ENCODE results near the gene SPECC1.

SPECC1 gene

DNA sequence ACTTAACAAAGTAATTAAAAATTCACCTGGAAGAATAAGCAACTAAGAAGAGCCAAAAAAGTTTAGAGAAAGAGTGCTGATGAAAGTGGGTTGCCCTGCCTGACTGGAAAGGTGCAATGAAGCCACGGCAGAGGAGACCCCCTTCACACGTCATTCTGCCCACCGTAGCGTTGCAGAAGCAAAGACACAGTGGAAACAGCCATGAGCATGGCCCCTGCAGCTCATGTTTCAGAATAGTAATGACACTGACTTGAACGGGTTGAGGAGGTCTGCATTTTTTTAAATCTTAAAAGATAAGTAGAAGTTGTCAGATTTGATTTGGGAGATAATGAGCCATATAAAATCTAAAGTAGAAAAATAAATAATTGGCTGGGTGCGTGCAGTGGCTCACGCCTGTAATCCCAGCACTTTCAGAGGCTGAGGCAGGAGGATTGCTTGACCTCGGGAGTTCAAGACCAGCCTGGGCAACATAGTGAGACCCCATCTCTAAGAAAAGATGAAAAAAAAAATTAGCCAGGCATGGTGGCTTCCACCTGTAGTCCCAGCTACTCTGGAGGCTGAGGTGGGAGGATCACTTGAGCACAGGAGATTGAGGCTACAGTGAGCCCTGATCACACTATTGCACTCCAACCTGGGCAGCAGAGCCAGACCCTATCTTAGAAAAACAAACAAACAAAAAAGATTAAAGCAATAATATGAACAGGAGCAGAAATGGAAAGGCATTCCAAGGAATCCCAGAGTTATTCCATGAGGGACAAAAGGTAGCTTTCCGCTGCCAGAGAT lies 273.6 kb downstream of the SPECC1 start:
- Histone ChIP-seq H3K4me3 (ENCODE audit: low read depth, low read length, poor library complexity, severe bottlenecking) (no peak overlapping the region), H3K9me2 (ENCODE audit: low read depth, low read length) (no peaks in the 10 kb centered on the region), H3F3A (ENCODE audit: insufficient read depth, low read length) (no peaks in the 10 kb centered on the region), H2AFZ (ENCODE audit: low read length) (no peak overlapping the region), H4K20me1 (ENCODE audit: insufficient read depth, low read length) (no peaks in the 10 kb centered on the region), H3K4me1 (ENCODE audit: insufficient read depth, low read length, severe bottlenecking) (no peaks in the 10 kb centered on the region), H3K36me3 (ENCODE audit: insufficient read depth, low read length) (no peaks in the 10 kb centered on the region), H3K27ac (ENCODE audit: low read depth, low read length, poor library complexity, severe bottlenecking) (no peak overlapping the region), H3K9ac (ENCODE audit: low read length) (no peak overlapping the region), H3K9me3 (ENCODE audit: low read length) (no peaks in the 10 kb centered on the region), H3K79me2 (ENCODE audit: insufficient read depth, low read length) (no peaks in the 10 kb centered on the region), H3K4me2 (ENCODE audit: low read length) (no peak overlapping the region), H3K27me3 (ENCODE audit: insufficient read depth, low read length) (no peaks in the 10 kb centered on the region)
- TF ChIP-seq, protein P1, sequence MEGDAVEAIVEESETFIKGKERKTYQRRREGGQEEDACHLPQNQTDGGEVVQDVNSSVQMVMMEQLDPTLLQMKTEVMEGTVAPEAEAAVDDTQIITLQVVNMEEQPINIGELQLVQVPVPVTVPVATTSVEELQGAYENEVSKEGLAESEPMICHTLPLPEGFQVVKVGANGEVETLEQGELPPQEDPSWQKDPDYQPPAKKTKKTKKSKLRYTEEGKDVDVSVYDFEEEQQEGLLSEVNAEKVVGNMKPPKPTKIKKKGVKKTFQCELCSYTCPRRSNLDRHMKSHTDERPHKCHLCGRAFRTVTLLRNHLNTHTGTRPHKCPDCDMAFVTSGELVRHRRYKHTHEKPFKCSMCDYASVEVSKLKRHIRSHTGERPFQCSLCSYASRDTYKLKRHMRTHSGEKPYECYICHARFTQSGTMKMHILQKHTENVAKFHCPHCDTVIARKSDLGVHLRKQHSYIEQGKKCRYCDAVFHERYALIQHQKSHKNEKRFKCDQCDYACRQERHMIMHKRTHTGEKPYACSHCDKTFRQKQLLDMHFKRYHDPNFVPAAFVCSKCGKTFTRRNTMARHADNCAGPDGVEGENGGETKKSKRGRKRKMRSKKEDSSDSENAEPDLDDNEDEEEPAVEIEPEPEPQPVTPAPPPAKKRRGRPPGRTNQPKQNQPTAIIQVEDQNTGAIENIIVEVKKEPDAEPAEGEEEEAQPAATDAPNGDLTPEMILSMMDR (IDR thresholded peaks at IDR 0.05; ENCODE audit: low read length): no peak

- Histone ChIP-seq H3K27ac (ENCODE audit: low read depth, low read length, poor library complexity, severe bottlenecking) (no peak overlapping the region), H3K9me3 (ENCODE audit: low read length) (no peaks in the 10 kb centered on the region), H3K4me2 (ENCODE audit: low read length) (no peak overlapping the region), H3K4me3 (ENCODE audit: low read depth, low read length, poor library complexity, severe bottlenecking) (no peak overlapping the region), H3K27me3 (ENCODE audit: insufficient read depth, low read length) (no peaks in the 10 kb centered on the region), H3K9ac (ENCODE audit: low read length) (no peak overlapping the region), H3K9me2 (ENCODE audit: low read depth, low read length) (no peaks in the 10 kb centered on the region), H3K4me1 (ENCODE audit: insufficient read depth, low read length, severe bottlenecking) (no peaks in the 10 kb centered on the region), H4K20me1 (ENCODE audit: insufficient read depth, low read length) (no peaks in the 10 kb centered on the region), H2AFZ (ENCODE audit: low read length) (no peak overlapping the region), H3F3A (ENCODE audit: insufficient read depth, low read length) (no peaks in the 10 kb centered on the region), H3K36me3 (ENCODE audit: insufficient read depth, low read length) (no peaks in the 10 kb centered on the region), H3K79me2 (ENCODE audit: insufficient read depth, low read length) (no peaks in the 10 kb centered on the region)
- no peak for TF ChIP-seq EZH2 (IDR thresholded peaks at IDR 0.05; ENCODE audit: borderline replicate concordance, low read length)
- TF ChIP-seq, protein P1 (IDR thresholded peaks at IDR 0.05; ENCODE audit: low read length): no peak
Observed at GRCh38 chr17:20284022-20284421, 274.9 kb downstream of the SPECC1 start.

DNA sequence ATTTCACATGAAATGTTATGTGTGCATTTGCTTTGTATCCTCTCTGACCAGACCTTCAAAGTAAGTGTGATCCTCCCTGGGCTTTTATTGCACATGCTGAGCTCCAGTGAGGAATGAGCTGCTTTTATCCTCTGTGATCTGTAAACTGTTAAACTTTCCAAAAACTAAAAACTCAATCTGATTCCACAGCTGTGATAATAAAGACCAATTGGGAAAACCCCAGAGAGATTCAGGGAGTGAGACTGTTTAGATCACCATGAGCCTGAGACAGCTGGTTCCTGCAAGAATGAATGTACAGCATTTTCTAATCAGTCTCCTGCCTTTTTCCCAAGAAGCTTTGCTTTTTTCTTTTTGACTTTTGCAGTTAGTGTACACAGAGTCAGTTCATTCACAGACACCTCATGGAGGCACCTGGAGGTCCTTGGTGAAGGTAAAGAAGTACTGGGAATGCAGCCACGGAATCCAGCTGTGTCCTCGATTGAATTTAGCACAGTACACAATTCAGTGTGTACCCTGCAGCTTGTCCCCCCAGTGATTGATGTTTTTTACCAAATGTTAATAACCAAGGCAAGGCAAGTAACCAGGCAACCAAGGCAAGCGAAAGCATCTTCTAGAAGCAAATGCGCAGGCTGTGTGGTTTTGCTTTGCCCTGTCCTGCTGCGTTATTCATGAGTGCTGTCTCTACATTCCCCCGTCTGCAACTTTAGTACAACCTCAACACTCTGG lies 275.6 kb downstream of the SPECC1 start:
- Histone ChIP-seq H3F3A (ENCODE audit: insufficient read depth, low read length) (no peaks in the 10 kb centered on the region), H3K9me3 (ENCODE audit: low read length) (no peaks in the 10 kb centered on the region), H3K9ac (ENCODE audit: low read length) (no peak overlapping the region), H3K9me2 (ENCODE audit: low read depth, low read length) (no peaks in the 10 kb centered on the region), H3K36me3 (ENCODE audit: insufficient read depth, low read length) (no peaks in the 10 kb centered on the region), H3K27ac (ENCODE audit: low read depth, low read length, poor library complexity, severe bottlenecking) (no peak overlapping the region), H2AFZ (ENCODE audit: low read length) (no peak overlapping the region), H3K4me2 (ENCODE audit: low read length) (no peak overlapping the region), H3K79me2 (ENCODE audit: insufficient read depth, low read length) (no peaks in the 10 kb centered on the region), H3K27me3 (ENCODE audit: insufficient read depth, low read length) (no peaks in the 10 kb centered on the region), H4K20me1 (ENCODE audit: insufficient read depth, low read length) (no peaks in the 10 kb centered on the region), H3K4me3 (ENCODE audit: low read depth, low read length, poor library complexity, severe bottlenecking) (no peak overlapping the region), H3K4me1 (ENCODE audit: insufficient read depth, low read length, severe bottlenecking) (no peaks in the 10 kb centered on the region)
- TF ChIP-seq EZH2 (IDR thresholded peaks at IDR 0.05; ENCODE audit: borderline replicate concordance, low read length): no peak
- TF ChIP-seq, protein P1 (IDR thresholded peaks at IDR 0.05; ENCODE audit: low read length): no peak

Data from OCI-LY1 (cell line).